ENCODE results near the gene UNC13C. TPM values are rescaled to one million over a fixed set of nuclear protein-coding genes. Genes with fewer than 3 reads are reported as not detected.

Gene UNC13C
- polyA plus RNA-seq, 1 donor = 1.1 TPM

- 57% methylated on average over 2 of the region's 3 CpGs for WGBS (ENCODE audit: insufficient coverage, low lambda C conversion rate)
These were observed 86.1 kb downstream of the UNC13C start for GRCh38 chr15:54064365-54064764.

GRCh38 chr15:54066403-54066802 is 88.2 kb downstream of the UNC13C start:
- Histone ChIP-seq H3K36me3 (ENCODE audit: control insufficient read depth, insufficient read depth, low read length) (no peaks in the 10 kb centered on the region), H3K27ac (ENCODE audit: low read length) (no peak overlapping the region), H3K4me1 (ENCODE audit: control insufficient read depth, insufficient read depth, low read length) (no peaks in the 10 kb centered on the region), H3K4me3 (ENCODE audit: low read length) (no peak overlapping the region), H3K27me3 (ENCODE audit: control insufficient read depth, insufficient read depth, low read length) (no peaks in the 10 kb centered on the region), H3K9me3 (ENCODE audit: control insufficient read depth, low read depth, low read length) (no peaks in the 10 kb centered on the region)
- no peak for DNase-seq
- WGBS (ENCODE audit: insufficient coverage, low lambda C conversion rate) = no CpG with 5 or more reads among the region's 3 CpGs

More at GRCh38 chr15:54064365-54064764, 86.1 kb downstream of the UNC13C start:
- H3K27ac ChIP-seq (ENCODE audit: low read length) = no peak overlapping the region
- no peaks in the 10 kb centered on the region for H3K27me3 ChIP-seq (ENCODE audit: control insufficient read depth, insufficient read depth, low read length)
- no peaks in the 10 kb centered on the region for H3K9me3 ChIP-seq (ENCODE audit: control insufficient read depth, low read depth, low read length)
- DNase-seq = no peak
- no peak overlapping the region for H3K4me3 ChIP-seq (ENCODE audit: low read length)
- no peaks in the 10 kb centered on the region for H3K36me3 ChIP-seq (ENCODE audit: control insufficient read depth, insufficient read depth, low read length)
- H3K4me1 ChIP-seq (ENCODE audit: control insufficient read depth, insufficient read depth, low read length) = no peaks in the 10 kb centered on the region

GRCh38 chr15:54082836-54083492 is 104.7 kb downstream of the UNC13C start:
- no peaks in the 10 kb centered on the region for H3K36me3 ChIP-seq (ENCODE audit: control insufficient read depth, insufficient read depth, low read length)
- no peaks in the 10 kb centered on the region for H3K4me1 ChIP-seq (ENCODE audit: control insufficient read depth, insufficient read depth, low read length)
- H3K27me3 ChIP-seq (ENCODE audit: control insufficient read depth, insufficient read depth, low read length) = no peaks in the 10 kb centered on the region
- no peak overlapping the region for H3K4me3 ChIP-seq (ENCODE audit: low read length)
- H3K9me3 ChIP-seq (ENCODE audit: control insufficient read depth, low read depth, low read length) = no peaks in the 10 kb centered on the region
- whole genome bisulfite sequencing (ENCODE audit: insufficient coverage, low lambda C conversion rate) = no CpG with 5 or more reads among the region's 7 CpGs
- DNase-seq = no peak
- H3K27ac ChIP-seq (ENCODE audit: low read length) = no peak overlapping the region

GRCh38 chr15:54083501-54083900 is 105.3 kb downstream of the UNC13C start:
- Histone ChIP-seq H3K27ac (ENCODE audit: low read length) (no peak overlapping the region), H3K36me3 (ENCODE audit: control insufficient read depth, insufficient read depth, low read length) (no peaks in the 10 kb centered on the region), H3K4me1 (ENCODE audit: control insufficient read depth, insufficient read depth, low read length) (no peaks in the 10 kb centered on the region), H3K27me3 (ENCODE audit: control insufficient read depth, insufficient read depth, low read length) (no peaks in the 10 kb centered on the region), H3K4me3 (ENCODE audit: low read length) (no peak overlapping the region), H3K9me3 (ENCODE audit: control insufficient read depth, low read depth, low read length) (no peaks in the 10 kb centered on the region)
- no CpG with 5 or more reads among the region's 4 CpGs for WGBS (ENCODE audit: insufficient coverage, low lambda C conversion rate)
- no peak for DNase-seq

GRCh38 chr15:54083991-54084390 is 105.8 kb downstream of the UNC13C start:
- WGBS (ENCODE audit: insufficient coverage, low lambda C conversion rate) = 80% methylated on average over 2 of the region's 7 CpGs
- Histone ChIP-seq H3K4me1 (ENCODE audit: control insufficient read depth, insufficient read depth, low read length) (no peaks in the 10 kb centered on the region), H3K36me3 (ENCODE audit: control insufficient read depth, insufficient read depth, low read length) (no peaks in the 10 kb centered on the region), H3K9me3 (ENCODE audit: control insufficient read depth, low read depth, low read length) (no peaks in the 10 kb centered on the region), H3K4me3 (ENCODE audit: low read length) (no peak overlapping the region), H3K27me3 (ENCODE audit: control insufficient read depth, insufficient read depth, low read length) (no peaks in the 10 kb centered on the region), H3K27ac (ENCODE audit: low read length) (no peak overlapping the region)
- no peak for DNase-seq

GRCh38 chr15:54088837-54089236 is 110.6 kb downstream of the UNC13C start:
- Histone ChIP-seq H3K4me1 (ENCODE audit: control insufficient read depth, insufficient read depth, low read length) (no peaks in the 10 kb centered on the region), H3K27ac (ENCODE audit: low read length) (no peak overlapping the region), H3K27me3 (ENCODE audit: control insufficient read depth, insufficient read depth, low read length) (no peaks in the 10 kb centered on the region), H3K36me3 (ENCODE audit: control insufficient read depth, insufficient read depth, low read length) (no peaks in the 10 kb centered on the region), H3K9me3 (ENCODE audit: control insufficient read depth, low read depth, low read length) (no peaks in the 10 kb centered on the region), H3K4me3 (ENCODE audit: low read length) (no peak overlapping the region)
- DNase-seq = no peak
- 100% methylated on average over 1 of the region's 2 CpGs for WGBS (ENCODE audit: insufficient coverage, low lambda C conversion rate)

- no peak for DNase-seq
These were observed 111.5 kb downstream of the UNC13C start for GRCh38 chr15:54089776-54090175.

GRCh38 chr15:54091651-54092050 is 113.4 kb downstream of the UNC13C start:
- no peaks in the 10 kb centered on the region for H3K9me3 ChIP-seq (ENCODE audit: control insufficient read depth, low read depth, low read length)
- H3K27ac ChIP-seq (ENCODE audit: low read length) = no peak overlapping the region
- no peaks in the 10 kb centered on the region for H3K4me1 ChIP-seq (ENCODE audit: control insufficient read depth, insufficient read depth, low read length)
- no peaks in the 10 kb centered on the region for H3K27me3 ChIP-seq (ENCODE audit: control insufficient read depth, insufficient read depth, low read length)
- DNase-seq = no peak
- H3K4me3 ChIP-seq (ENCODE audit: low read length) = no peak overlapping the region
- H3K36me3 ChIP-seq (ENCODE audit: control insufficient read depth, insufficient read depth, low read length) = no peaks in the 10 kb centered on the region
- 71% methylated on average over 1 of the region's 2 CpGs for WGBS (ENCODE audit: insufficient coverage, low lambda C conversion rate)

More at GRCh38 chr15:54089776-54090175, 111.5 kb downstream of the UNC13C start:
- no peak overlapping the region for H3K4me3 ChIP-seq (ENCODE audit: low read length)
- no CpG with 5 or more reads among the region's 3 CpGs for WGBS (ENCODE audit: insufficient coverage, low lambda C conversion rate)
- no peaks in the 10 kb centered on the region for H3K36me3 ChIP-seq (ENCODE audit: control insufficient read depth, insufficient read depth, low read length)
- H3K4me1 ChIP-seq (ENCODE audit: control insufficient read depth, insufficient read depth, low read length) = no peaks in the 10 kb centered on the region
- H3K9me3 ChIP-seq (ENCODE audit: control insufficient read depth, low read depth, low read length) = no peaks in the 10 kb centered on the region
- no peaks in the 10 kb centered on the region for H3K27me3 ChIP-seq (ENCODE audit: control insufficient read depth, insufficient read depth, low read length)
- no peak overlapping the region for H3K27ac ChIP-seq (ENCODE audit: low read length)

GRCh38 chr15:54094661-54095060 is 116.4 kb downstream of the UNC13C start:
- no CpG with 5 or more reads among the region's 1 CpG for WGBS (ENCODE audit: insufficient coverage, low lambda C conversion rate)

GRCh38 chr15:54097019-54097418 is 118.8 kb downstream of the UNC13C start:
- Histone ChIP-seq H3K4me1 (ENCODE audit: control insufficient read depth, insufficient read depth, low read length) (no peaks in the 10 kb centered on the region), H3K36me3 (ENCODE audit: control insufficient read depth, insufficient read depth, low read length) (no peaks in the 10 kb centered on the region), H3K4me3 (ENCODE audit: low read length) (no peak overlapping the region), H3K9me3 (ENCODE audit: control insufficient read depth, low read depth, low read length) (no peaks in the 10 kb centered on the region), H3K27me3 (ENCODE audit: control insufficient read depth, insufficient read depth, low read length) (no peaks in the 10 kb centered on the region), H3K27ac (ENCODE audit: low read length) (no peak overlapping the region)
- DNase-seq = no peak

More at GRCh38 chr15:54094661-54095060, 116.4 kb downstream of the UNC13C start:
- H3K4me1 ChIP-seq (ENCODE audit: control insufficient read depth, insufficient read depth, low read length) = no peaks in the 10 kb centered on the region
- no peaks in the 10 kb centered on the region for H3K27me3 ChIP-seq (ENCODE audit: control insufficient read depth, insufficient read depth, low read length)
- no peak overlapping the region for H3K27ac ChIP-seq (ENCODE audit: low read length)
- H3K36me3 ChIP-seq (ENCODE audit: control insufficient read depth, insufficient read depth, low read length) = no peaks in the 10 kb centered on the region
- H3K9me3 ChIP-seq (ENCODE audit: control insufficient read depth, low read depth, low read length) = no peaks in the 10 kb centered on the region
- no peak overlapping the region for H3K4me3 ChIP-seq (ENCODE audit: low read length)
- DNase-seq = no peak

GRCh38 chr15:54099010-54099409 is 120.8 kb downstream of the UNC13C start:
- H3K36me3 ChIP-seq (ENCODE audit: control insufficient read depth, insufficient read depth, low read length) = no peaks in the 10 kb centered on the region
- no CpG with 5 or more reads among the region's 1 CpG for whole genome bisulfite sequencing (ENCODE audit: insufficient coverage, low lambda C conversion rate)
- H3K4me1 ChIP-seq (ENCODE audit: control insufficient read depth, insufficient read depth, low read length) = no peaks in the 10 kb centered on the region
- no peaks in the 10 kb centered on the region for H3K9me3 ChIP-seq (ENCODE audit: control insufficient read depth, low read depth, low read length)
- DNase-seq = no peak
- H3K27ac ChIP-seq (ENCODE audit: low read length) = no peak overlapping the region
- H3K27me3 ChIP-seq (ENCODE audit: control insufficient read depth, insufficient read depth, low read length) = no peaks in the 10 kb centered on the region
- no peak overlapping the region for H3K4me3 ChIP-seq (ENCODE audit: low read length)
